HepG2 (cell line): Measurements from ENCODE around the gene NAGA. TPM values are rescaled to one million over a fixed set of nuclear protein-coding genes. Genes with fewer than 3 reads are reported as not detected.
A peak's percentile ranks its signal among the peaks of the same experiment; 100 is the strongest.

Experiments
- ARNT ChIP-seq: fragments of 450-650 bp; IDR thresholded peaks from 2 replicates; pipeline ENCODE4 v1.6.1; 2017
- BCL6 ChIP-seq: IDR thresholded peaks from 2 replicates; pipeline ENCODE4 v1.6.1; 2016; ENCODE audit warnings: missing genetic modification reagents, missing compliant biosample characterization
- FOXM1 ChIP-seq: sonication (generic); formaldehyde crosslinking; IDR thresholded peaks from 2 replicates; pipeline ENCODE4 v1.5.0; 2020; ENCODE audit warnings: missing genetic modification reagents
- HES4 ChIP-seq: sonication (generic); formaldehyde crosslinking; IDR thresholded peaks from 2 replicates; pipeline ENCODE4 v1.9.0; 2021; ENCODE audit warnings: mild to moderate bottlenecking, missing genetic modification reagents, borderline replicate concordance
- JDP2 ChIP-seq: sonication (generic); formaldehyde crosslinking; IDR thresholded peaks from 2 replicates; pipeline ENCODE4 v1.8.1; 2022; ENCODE audit warnings: missing genetic modification reagents, borderline replicate concordance
- KAT2B ChIP-seq: fragments of 150-350 bp; IDR thresholded peaks from 2 replicates; pipeline ENCODE4 v1.6.1; 2014; ENCODE audit warnings: low read depth, low read length, borderline replicate concordance
- MTF2 ChIP-seq: sonication (generic); formaldehyde crosslinking; IDR thresholded peaks from 2 replicates; pipeline ENCODE4 v1.5.0; 2020; ENCODE audit warnings: missing genetic modification reagents, borderline replicate concordance
- RNF2 ChIP-seq: fragments of 450-650 bp; conservative IDR thresholded peaks from 2 replicates; pipeline ENCODE4 v1.6.1; 2016; ENCODE audit warnings: low read depth
- SMC3 ChIP-seq: IDR thresholded peaks from 2 replicates; pipeline ENCODE4 v1.6.1; 2011; ENCODE audit warnings: low read length, improper control_type of control experiment
- SOX13 ChIP-seq, 3 experiments: fragments of 450-650 bp in 1 of 3; sonication (generic) in 1 of 3; formaldehyde crosslinking in 1 of 3; IDR thresholded peaks in 2 of 3; conservative IDR thresholded peaks in 1 of 3; 2 replicates each; pipeline versions ENCODE4 v1.5.0 to v1.6.1; 2016 to 2020; ENCODE audit warnings: antibody characterized with exemption in 1 of 3, mild to moderate bottlenecking in 1 of 3, missing compliant biosample characterization in 1 of 3, missing genetic modification reagents in 1 of 3, moderate library complexity in 1 of 3
- SSRP1 ChIP-seq: IDR thresholded peaks from 2 replicates; pipeline ENCODE4 v1.6.1; 2016; ENCODE audit warnings: control low read depth
- STAG1 ChIP-seq: sonication (generic); formaldehyde crosslinking; IDR thresholded peaks from 2 replicates; pipeline ENCODE4 v1.4.0; 2020; ENCODE audit warnings: missing genetic modification reagents
- TBL1XR1 ChIP-seq: fragments of 150-350 bp; IDR thresholded peaks from 2 replicates; pipeline ENCODE4 v1.6.1; 2014; ENCODE audit warnings: borderline replicate concordance, low read length; ENCODE audit not compliant: partially characterized antibody
- ZBTB33 ChIP-seq: sonication (generic); formaldehyde crosslinking; IDR thresholded peaks from 2 replicates; pipeline ENCODE4 v1.4.0; 2020; ENCODE audit warnings: missing genetic modification reagents
- ZBTB49 ChIP-seq: sonication (generic); formaldehyde crosslinking; IDR thresholded peaks from 2 replicates; pipeline ENCODE4 v1.4.0; 2020; ENCODE audit warnings: missing genetic modification reagents, borderline replicate concordance
- ZBTB8A ChIP-seq: sonication (generic); formaldehyde crosslinking; IDR thresholded peaks from 2 replicates; pipeline ENCODE4 v1.4.0; 2020; ENCODE audit warnings: mild to moderate bottlenecking, low read depth, missing genetic modification reagents, borderline replicate concordance
- ZFAT ChIP-seq: sonication (generic); formaldehyde crosslinking; conservative IDR thresholded peaks from 2 replicates; pipeline ENCODE4 v1.8.1; 2023; ENCODE audit warnings: missing genetic modification reagents, inconsistent platforms
- ZFX ChIP-seq: sonication (generic); formaldehyde crosslinking; IDR thresholded peaks from 2 replicates; pipeline ENCODE4 v1.4.0; 2020; ENCODE audit warnings: mild to moderate bottlenecking, low read depth, missing genetic modification reagents, moderate library complexity
- ZNF580 ChIP-seq: IDR thresholded peaks from 2 replicates; pipeline ENCODE4 v1.6.1; 2016; ENCODE audit warnings: low read depth, borderline replicate concordance
- ZNF772 ChIP-seq: sonication (generic); formaldehyde crosslinking; IDR thresholded peaks from 2 replicates; pipeline ENCODE4 v1.5.0; 2020; ENCODE audit warnings: mild to moderate bottlenecking, missing genetic modification reagents
- ZNF790 ChIP-seq: sonication (generic); formaldehyde crosslinking; IDR thresholded peaks from 2 replicates; pipeline ENCODE4 v1.8.0; 2022; ENCODE audit warnings: missing genetic modification reagents, mild to moderate bottlenecking, borderline replicate concordance
- ZNF883 ChIP-seq: sonication (generic); formaldehyde crosslinking; IDR thresholded peaks from 2 replicates; pipeline ENCODE4 v1.5.1; 2020; ENCODE audit warnings: mild to moderate bottlenecking, missing genetic modification reagents; ENCODE audit errors: not compliant biosample characterization
- polyA plus RNA-seq, 8 experiments: library from polyadenylated mRNA; depleted of rRNA in 3 of 8; stranded (reverse) in 7 of 8; unstranded in 1 of 8; fragments of >200 nt; fragmentation: Illumina TruSeq in 4 of 8; extraction: Trizol in 4 of 8; gene quantifications; 2 replicates each; pipeline versions ENCODE4 v1.2.1 to v1.2.3, GENCODE V29; 2011 to 2016; ENCODE audit warnings: low read depth in 4 of 8, missing spikeins in 1 of 8, mixed read lengths in 1 of 8; ENCODE audit not compliant: insufficient read depth in 1 of 8
- total RNA-seq, 5 experiments: library from RNA; depleted of rRNA; stranded (reverse); fragments of >200 nt; fragmentation: Illumina TruSeq; extraction: Trizol; gene quantifications; 2 replicates each; pipeline ENCODE4 v1.2.3, GENCODE V29; 2016; ENCODE audit warnings: low read depth in 1 of 5
- TF ChIP-seq, protein P1 (sequence below): IDR thresholded peaks from 2 replicates; pipeline ENCODE4 v1.6.1; 2016

Gene NAGA
- total and polyA plus RNA-seq, 2 of the 13 experiments (the other 11 are each of a cell fraction or from before 2014, with no cell fraction given), result 15.1 to 23.4 TPM

GRCh38 chr22:42070517-42071422 is at the start of gene NAGA (continued):
- TF ChIP-seq ZBTB33 (CRISPR knock-in tag) (no peak), RNF2 (peak; percentile 93), ARNT (no peak), ZBTB8A (CRISPR knock-in tag) (no peak), HES4 (0 out of 2 replicates have a peak, but pooled peaks have one; percentile 23), SSRP1 (CRISPR knock-in tag) (no peak), JDP2 (CRISPR knock-in tag) (no peak), ZNF772 (CRISPR knock-in tag) (peak; percentile 86; the same call in 1 of the 2 replicates), SMC3 (no peak), STAG1 (CRISPR knock-in tag) (no peak), ZFAT (CRISPR knock-in tag) (no peak), ZNF883 (CRISPR knock-in tag) (peak; percentile 91), MTF2 (CRISPR knock-in tag) (no peak), KAT2B (no peak), FOXM1 (no peak), ZFX (CRISPR knock-in tag) (peak; percentile 98), BCL6 (CRISPR knock-in tag) (peak; percentile 47; the same call in 1 of the 2 replicates), ZNF790 (CRISPR knock-in tag) (no peak; the same call in 1 of the 2 replicates), SOX13 (IDR thresholded peaks at IDR 0.05) (no peak), SOX13 (CRISPR knock-in tag; conservative IDR thresholded peaks at IDR 0.05 in 1 of 2, IDR thresholded peaks at IDR 0.05 in 1 of 2) (no peak), ZNF580 (CRISPR knock-in tag) (peak; percentile 59; the same call in 1 of the 2 replicates), TBL1XR1 (no peak), ZBTB49 (peak; percentile 58; the same call in 1 of the 2 replicates)
- TF ChIP-seq, protein P1, sequence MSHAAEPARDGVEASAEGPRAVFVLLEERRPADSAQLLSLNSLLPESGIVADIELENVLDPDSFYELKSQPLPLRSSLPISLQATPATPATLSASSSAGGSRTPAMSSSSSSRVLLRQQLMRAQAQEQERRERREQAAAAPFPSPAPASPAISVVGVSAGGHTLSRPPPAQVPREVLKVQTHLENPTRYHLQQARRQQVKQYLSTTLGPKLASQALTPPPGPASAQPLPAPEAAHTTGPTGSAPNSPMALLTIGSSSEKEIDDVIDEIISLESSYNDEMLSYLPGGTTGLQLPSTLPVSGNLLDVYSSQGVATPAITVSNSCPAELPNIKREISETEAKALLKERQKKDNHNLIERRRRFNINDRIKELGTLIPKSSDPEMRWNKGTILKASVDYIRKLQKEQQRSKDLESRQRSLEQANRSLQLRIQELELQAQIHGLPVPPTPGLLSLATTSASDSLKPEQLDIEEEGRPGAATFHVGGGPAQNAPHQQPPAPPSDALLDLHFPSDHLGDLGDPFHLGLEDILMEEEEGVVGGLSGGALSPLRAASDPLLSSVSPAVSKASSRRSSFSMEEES (CRISPR knock-in tag), result no peak
